Liver (tissue), 9 donors: ENCODE measurements around the gene ZNF423. TPM values are rescaled to one million over a fixed set of nuclear protein-coding genes. Genes with fewer than 3 reads are reported as not detected.

Experiments used
- DNase-seq: peaks from one replicate; pipeline ENCODE4 v3.0.0-alpha.2; 2017; ENCODE audit warnings: low spot score
- H3K27ac ChIP-seq, 2 donors: one replicate each; pipeline ENCODE4 v1.7.0; 2013; ENCODE audit warnings: inconsistent platforms in 2 of 2, low read length in 2 of 2, control low read depth in 1 of 2, low read depth in 1 of 2, mild to moderate bottlenecking in 1 of 2
- H3K27me3 ChIP-seq, 4 donors: one replicate each; pipeline versions ENCODE4 v1.6.1 to v1.7.0; 2013; ENCODE audit warnings: low read length in 3 of 4, inconsistent platforms in 1 of 4, mild to moderate bottlenecking in 1 of 4, moderate library complexity in 1 of 4; ENCODE audit not compliant: control insufficient read depth in 4 of 4, insufficient read depth in 4 of 4
- H3K36me3 ChIP-seq, 4 donors: one replicate each; pipeline versions ENCODE4 v1.6.1 to v1.7.0; 2013; ENCODE audit warnings: low read length in 3 of 4, mild to moderate bottlenecking in 3 of 4, low read depth in 1 of 4, moderate library complexity in 1 of 4; ENCODE audit not compliant: control insufficient read depth in 4 of 4, insufficient read depth in 3 of 4
- H3K4me1 ChIP-seq, 4 donors: one replicate each; pipeline versions ENCODE4 v1.6.1 to v1.7.0; 2013; ENCODE audit warnings: low read length in 3 of 4, mild to moderate bottlenecking in 3 of 4, moderate library complexity in 1 of 4; ENCODE audit not compliant: control insufficient read depth in 4 of 4, insufficient read depth in 4 of 4
- H3K4me3 ChIP-seq, 3 donors: one replicate each; pipeline versions ENCODE4 v1.6.1 to v1.7.0; 2013; ENCODE audit warnings: low read length in 3 of 3, control low read depth in 1 of 3, low read depth in 1 of 3, mild to moderate bottlenecking in 1 of 3
- H3K9ac ChIP-seq, 2 donors: one replicate each; pipeline ENCODE4 v1.7.0; 2013; ENCODE audit warnings: low read length in 2 of 2, mild to moderate bottlenecking in 2 of 2, moderate library complexity in 2 of 2, control low read depth in 1 of 2, low read depth in 1 of 2
- H3K9me3 ChIP-seq, 4 donors: one replicate each; pipeline versions ENCODE4 v1.6.1 to v1.7.0; 2013; ENCODE audit warnings: low read length in 3 of 4; ENCODE audit not compliant: control insufficient read depth in 4 of 4
- ATF3 ChIP-seq: IDR thresholded peaks from 2 replicates; pipeline ENCODE4 v1.6.1; 2016; ENCODE audit warnings: antibody characterized with exemption
- EGR1 ChIP-seq, 2 donors: IDR thresholded peaks; 2 replicates each; pipeline ENCODE4 v1.6.1; 2016 to 2018; ENCODE audit warnings: antibody characterized with exemption in 2 of 2, low read depth in 2 of 2
- FOXA1 ChIP-seq: IDR thresholded peaks from 2 replicates; pipeline ENCODE4 v1.6.1; 2016; ENCODE audit warnings: antibody characterized with exemption
- FOXA2 ChIP-seq: IDR thresholded peaks from 2 replicates; pipeline ENCODE4 v1.6.1; 2016; ENCODE audit warnings: antibody characterized with exemption
- HNF4A ChIP-seq, 2 donors: conservative IDR thresholded peaks; 2 replicates each; pipeline ENCODE4 v1.6.1; 2016; ENCODE audit warnings: antibody characterized with exemption in 2 of 2, mild to moderate bottlenecking in 2 of 2
- HNF4G ChIP-seq: IDR thresholded peaks from 2 replicates; pipeline ENCODE4 v1.6.1; 2016; ENCODE audit warnings: antibody characterized with exemption
- JUND ChIP-seq, 2 donors: IDR thresholded peaks; 2 replicates each; pipeline ENCODE4 v1.6.1; 2016; ENCODE audit warnings: antibody characterized with exemption in 2 of 2
- MAX ChIP-seq: IDR thresholded peaks from 2 replicates; pipeline ENCODE4 v1.6.1; 2016; ENCODE audit warnings: antibody characterized with exemption
- NR2F2 ChIP-seq: IDR thresholded peaks from 2 replicates; pipeline ENCODE4 v1.6.1; 2016; ENCODE audit warnings: antibody characterized with exemption
- RAD21 ChIP-seq, 2 donors: IDR thresholded peaks; 2 replicates each; pipeline ENCODE4 v1.6.1; 2016; ENCODE audit warnings: antibody characterized with exemption in 2 of 2, mild to moderate bottlenecking in 2 of 2
- REST ChIP-seq: IDR thresholded peaks from 2 replicates; pipeline ENCODE4 v1.6.1; 2016; ENCODE audit warnings: antibody characterized with exemption, mild to moderate bottlenecking
- RXRA ChIP-seq, 2 donors: IDR thresholded peaks; 2 replicates each; pipeline ENCODE4 v1.6.1; 2017 to 2018; ENCODE audit warnings: antibody characterized with exemption in 2 of 2, mild to moderate bottlenecking in 1 of 2
- SP1 ChIP-seq: IDR thresholded peaks from 2 replicates; pipeline ENCODE4 v1.6.1; 2018; ENCODE audit warnings: antibody characterized with exemption, mild to moderate bottlenecking
- TAF1 ChIP-seq: conservative IDR thresholded peaks from 2 replicates; pipeline ENCODE4 v1.6.1; 2016; ENCODE audit warnings: antibody characterized with exemption, mild to moderate bottlenecking
- YY1 ChIP-seq: IDR thresholded peaks from 2 replicates; pipeline ENCODE4 v1.6.1; 2016; ENCODE audit warnings: antibody characterized with exemption, mild to moderate bottlenecking
- ZBTB33 ChIP-seq: IDR thresholded peaks from 2 replicates; pipeline ENCODE4 v1.6.1; 2016; ENCODE audit warnings: antibody characterized with exemption
- WGBS: extraction: QIAGEN DNeasy Blood & Tissue Kit; methylation state at CpG from one replicate; pipeline ENCODE4 v1.1.7; 2013; 5-methylcytosine and 5-hydroxymethylcytosine counted together
- polyA plus RNA-seq, 2 donors: library from polyadenylated mRNA; stranded (reverse) in 1 of 2; unstranded in 1 of 2; fragments of 200-250 nt in 1 of 2; fragments of >200 nt in 1 of 2; fragmentation: Nextera tagmentation in 1 of 2; extraction: Ambion mirVana in 1 of 2; gene quantifications; one replicate each; pipeline versions ENCODE4 v1.2.1 to v1.2.3, GENCODE V29; 2013 to 2015
- total RNA-seq, 2 donors: library from RNA; depleted of rRNA; stranded (reverse); fragments of >200 nt; gene quantifications; one replicate each; pipeline ENCODE4 v1.2.3, GENCODE V29; 2014
- donor health status: healthy.
- donor health status: healthy.
- donor health status: healthy.
- donor health status: healthy.
- donor health status: healthy.

ZNF423 gene
- total and polyA plus RNA-seq, 4 donors = 0.24 to 1.6 (median 0.39) TPM

GRCh38 chr16:49457196-49457595 is 398.7 kb downstream of the ZNF423 start:
- 91% methylated on average over 7 of the region's 7 CpGs for WGBS
- H3K27me3 ChIP-seq = no peaks in the 10 kb centered on the region

GRCh38 chr16:49456763-49457162 is 399.1 kb downstream of the ZNF423 start:
- Histone ChIP-seq H3K9ac (no peak overlapping the region), H3K4me1 (peaks cover 0 to 3% (median 0%) of the 10 kb centered on the region in 4 donors), H3K36me3 (no peaks in the 10 kb centered on the region), H3K27ac (no peak overlapping the region), H3K9me3 (no peaks in the 10 kb centered on the region), H3K27me3 (no peaks in the 10 kb centered on the region), H3K4me3 (no peak overlapping the region)
- DNase-seq = no peak
- 91% methylated on average over 10 of the region's 10 CpGs for WGBS
- TF ChIP-seq ATF3 (no peak), RXRA (IDR thresholded peaks at IDR 0.05) (no peak)

More at GRCh38 chr16:49457196-49457595, 398.7 kb downstream of the ZNF423 start:
- H3K4me3 ChIP-seq = no peak overlapping the region
- TF ChIP-seq TAF1 = no peak
- no peak for TF ChIP-seq MAX
- no peak for TF ChIP-seq JUND (IDR thresholded peaks at IDR 0.05)
- TF ChIP-seq REST = no peak
- no peak for TF ChIP-seq FOXA1
- TF ChIP-seq HNF4G = no peak
- no peak for TF ChIP-seq RXRA (IDR thresholded peaks at IDR 0.05)
- TF ChIP-seq ATF3 = no peak
- TF ChIP-seq RAD21 (IDR thresholded peaks at IDR 0.05) = no peak
- no peak for TF ChIP-seq FOXA2
- TF ChIP-seq YY1 = no peak
- no peak for TF ChIP-seq EGR1 (IDR thresholded peaks at IDR 0.05; ENCODE audit: low read depth in 2 of 2)
- no peak for TF ChIP-seq NR2F2
- no peak for TF ChIP-seq HNF4A (conservative IDR thresholded peaks at IDR 0.05)
- TF ChIP-seq ZBTB33 = no peak
- TF ChIP-seq SP1 = no peak
- no peak for DNase-seq
- no peaks in the 10 kb centered on the region for H3K4me1 ChIP-seq
- H3K9me3 ChIP-seq = no peaks in the 10 kb centered on the region
- no peak overlapping the region for H3K27ac ChIP-seq
- H3K36me3 ChIP-seq = no peaks in the 10 kb centered on the region
- no peak overlapping the region for H3K9ac ChIP-seq
